ENCODE data around the gene USP10. TPM values are rescaled to one million over a fixed set of nuclear protein-coding genes. Genes with fewer than 3 reads are reported as not detected.

Gene USP10
- total RNA-seq, 1 experiment from 2014 or later: 203 TPM

GRCh38 chr16:84820771-84821170 is 121.0 kb downstream of the USP10 start:
- Histone ChIP-seq H3K23me2 (ENCODE audit: insufficient read length, low read depth, low read length, poor library complexity, severe bottlenecking) (no peaks in the 10 kb centered on the region), H3K9me3 (ENCODE audit: control insufficient read depth, low read depth, low read length) (no peaks in the 10 kb centered on the region), H3K4me2 (ENCODE audit: insufficient read depth, insufficient read length, low read length) (no peak overlapping the region), H2BK20ac (ENCODE audit: low read depth, low read length, poor library complexity, severe bottlenecking) (no peak overlapping the region), H3K27me3 (ENCODE audit: insufficient read depth, low read length) (peaks cover 14% of the 10 kb centered on the region; the same call in 1 of the 2 replicates), H3K27ac (ENCODE audit: insufficient read length, low read depth, low read length) (no peak overlapping the region), H4K5ac (ENCODE audit: insufficient read length, low read depth, low read length) (no peak overlapping the region), H3K4me1 (ENCODE audit: insufficient read depth, low read length) (no peaks in the 10 kb centered on the region; the same call in 1 of the 2 replicates), H2AK5ac (ENCODE audit: insufficient read length, low read length) (no peak overlapping the region), H3T11ph (ENCODE audit: low read length) (no peak overlapping the region), H3K9ac (ENCODE audit: extremely low read depth, insufficient read length, low read length) (no peak overlapping the region), H2BK120ac (ENCODE audit: low read depth, low read length, poor library complexity, severe bottlenecking) (no peak overlapping the region), H4K8ac (replicated peaks; ENCODE audit: insufficient read length, low read depth, low read length) (no peak overlapping the region), H2BK15ac (ENCODE audit: low read depth, low read length) (no peak overlapping the region), H3K4ac (ENCODE audit: low read depth, low read length) (no peak overlapping the region), H3K18ac (ENCODE audit: insufficient read length, low read depth, low read length) (no peak overlapping the region), H2BK12ac (ENCODE audit: insufficient read length, low read depth, low read length) (no peak overlapping the region), H3K79me1 (ENCODE audit: insufficient read depth, low read depth, low read length, poor library complexity, severe bottlenecking) (no peaks in the 10 kb centered on the region), H3K56ac (ENCODE audit: insufficient read length, low read depth, low read length) (no peak overlapping the region), H3K79me2 (ENCODE audit: insufficient read depth, low read length) (no peaks in the 10 kb centered on the region), H3K14ac (ENCODE audit: insufficient read depth, low read length) (no peak overlapping the region), H4K91ac (ENCODE audit: insufficient read length, low read depth, low read length) (no peak overlapping the region), H2BK5ac (ENCODE audit: insufficient read length, low read length) (no peak overlapping the region), H4K20me1 (ENCODE audit: control insufficient read depth, insufficient read depth, insufficient read length) (no peaks in the 10 kb centered on the region), H3K23ac (ENCODE audit: insufficient read length, low read depth, low read length) (no peak overlapping the region), H2AFZ (ENCODE audit: low read length) (no peak overlapping the region)
- no peak overlapping the region for H3K27ac Mint-ChIP-seq
- no peaks in the 10 kb centered on the region; a peak in 2 of 5 replicates for H3K9me3 Mint-ChIP-seq
- no CpG with 5 or more reads among the region's 12 CpGs for WGBS (ENCODE audit: extremely low coverage, insufficient read length, low lambda C conversion rate)
- H3K4me3 Mint-ChIP-seq: peak overlapping the region in 1 of 2 experiments; percentile 86; a peak in 1 of 5 replicates
- no peak for TF ChIP-seq CTCF (conservative IDR thresholded peaks at IDR 0.05)
- H3K27me3 Mint-ChIP-seq (ENCODE audit: low read depth): peaks cover 77% of the 10 kb centered on the region
- DNase-seq: no peak
- peaks cover 13% of the 10 kb centered on the region in 2 experiments for H3K4me1 Mint-ChIP-seq
- no peaks in the 10 kb centered on the region for H3K36me3 Mint-ChIP-seq (ENCODE audit: insufficient read depth in 1 of 3, low read depth in 3 of 3)

All from H9 (cell line).